Activated CD8-positive, alpha-beta memory T cell treated with anti-CD3 and anti-CD28 coated beads for 48 hours (primary cell): ENCODE results near the gene FREM1.

Experiments used
- DNase-seq, 3 experiments: peaks; one replicate each; pipeline ENCODE4 v3.0.0-alpha.2; 2020; ENCODE audit warnings: low read depth in 2 of 3, low spot score in 2 of 3

Gene FREM1

GRCh38 chr9:14869671-14870070 is 40.6 kb downstream of the FREM1 start:
- DNase-seq, result no peak

- DNase-seq, result no peak
Measured at GRCh38 chr9:14868772-14869583, 41.2 kb downstream of the FREM1 start.

- DNase-seq, result no peak
Measured at GRCh38 chr9:14868418-14868771, 41.8 kb downstream of the FREM1 start.

GRCh38 chr9:14866200-14866749 is 44.0 kb downstream of the FREM1 start:
- no peak for DNase-seq

GRCh38 chr9:14864309-14864708 is 45.9 kb downstream of the FREM1 start:
- DNase-seq, result no peak

- no peak for DNase-seq
Measured at GRCh38 chr9:14863402-14863801, 46.8 kb downstream of the FREM1 start.

- no peak for DNase-seq
Measured at GRCh38 chr9:14857449-14858305, 52.6 kb downstream of the FREM1 start.

- DNase-seq, result no peak
Measured at GRCh38 chr9:14849851-14850250, 60.4 kb downstream of the FREM1 start.

- DNase-seq, result no peak
Measured at GRCh38 chr9:14849296-14849695, 60.9 kb downstream of the FREM1 start.

- peak; percentile 19 to 23 (median 19) for DNase-seq
Measured at GRCh38 chr9:14846871-14847311, 63.3 kb downstream of the FREM1 start.

GRCh38 chr9:14843163-14843562 is 67.1 kb downstream of the FREM1 start:
- DNase-seq, result no peak

GRCh38 chr9:14842269-14842668 is 68.0 kb downstream of the FREM1 start:
- DNase-seq, result no peak

- DNase-seq, result no peak
Measured at GRCh38 chr9:14838701-14839100, 71.5 kb downstream of the FREM1 start.

GRCh38 chr9:14836885-14837284 is 73.3 kb downstream of the FREM1 start:
- no peak for DNase-seq

GRCh38 chr9:14831661-14832060 is 78.6 kb downstream of the FREM1 start:
- no peak for DNase-seq

GRCh38 chr9:14831074-14831473 is 79.2 kb downstream of the FREM1 start:
- DNase-seq, result no peak

GRCh38 chr9:14830057-14830456 is 80.2 kb downstream of the FREM1 start:
- no peak for DNase-seq

GRCh38 chr9:14829204-14829603 is 81.0 kb downstream of the FREM1 start:
- DNase-seq, result no peak

GRCh38 chr9:14827805-14828204 is 82.4 kb downstream of the FREM1 start:
- DNase-seq, result no peak

GRCh38 chr9:14824481-14824880 is 85.7 kb downstream of the FREM1 start:
- no peak for DNase-seq

GRCh38 chr9:14823800-14824199 is 86.4 kb downstream of the FREM1 start:
- DNase-seq, result no peak

- DNase-seq, result no peak
Measured at GRCh38 chr9:14822666-14823065, 87.6 kb downstream of the FREM1 start.
